Activated naive CD4-positive, alpha-beta T cell treated with anti-CD3 and anti-CD28 coated beads, Interleukin-2, amount 10 ng/mL, durations not matched to agents 7 days and 5 days (primary cell): ENCODE data around the gene EIF5B.

Experiments
- CTCF ChIA-PET: fragments of 350-600 bp; sonication (Branson Sonifier 250); formaldehyde crosslinking; loops from one replicate; lab custom pipeline; 2021; ENCODE audit warnings: antibody characterized with exemption; lab: Charles Lee
- DNase-seq: peaks from one replicate; pipeline ENCODE4 v3.0.0-alpha.2; 2020
- H3K27ac Mint-ChIP-seq: one replicate; pipeline ENCODE4 v1.8.0; 2021; ENCODE audit warnings: mild to moderate bottlenecking, moderate library complexity, mixed read lengths
- H3K27me3 Mint-ChIP-seq: one replicate; pipeline ENCODE4 v1.8.0; 2021; ENCODE audit warnings: mild to moderate bottlenecking, mixed read lengths
- H3K36me3 Mint-ChIP-seq: one replicate; pipeline ENCODE4 v1.8.0; 2021; ENCODE audit warnings: mixed read lengths
- H3K4me1 Mint-ChIP-seq: one replicate; pipeline ENCODE4 v1.8.0; 2021; ENCODE audit warnings: mixed read lengths
- H3K4me3 Mint-ChIP-seq: one replicate; pipeline ENCODE4 v1.8.0; 2021; ENCODE audit warnings: mild to moderate bottlenecking, moderate library complexity, mixed read lengths
- H3K9me3 Mint-ChIP-seq: one replicate; pipeline ENCODE4 v1.8.0; 2021; ENCODE audit warnings: mixed read lengths

The EIF5B gene

DNA sequence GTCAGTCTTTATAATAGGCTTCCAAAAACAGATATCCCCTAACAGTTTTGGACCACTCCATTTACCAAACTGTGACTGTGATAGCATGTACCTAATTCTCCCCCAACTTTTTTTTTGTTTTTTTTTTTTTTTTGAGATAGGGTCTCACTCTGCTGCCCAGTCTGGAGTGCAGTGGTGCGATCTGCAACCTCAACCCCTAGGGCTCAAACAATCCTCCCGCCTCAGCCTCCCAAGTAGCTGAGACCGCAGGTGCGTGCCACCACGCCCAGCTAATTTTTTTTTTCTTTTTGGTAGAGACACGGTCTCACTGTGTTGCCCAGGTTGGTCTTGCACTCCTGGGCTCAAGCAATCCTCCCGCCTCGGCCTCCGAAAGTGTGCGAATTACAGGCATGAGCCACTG, 99.7 kb downstream of the EIF5B start:
- no peak for DNase-seq
- H3K27me3 Mint-ChIP-seq, result no peaks in the 10 kb centered on the region
- H3K4me3 Mint-ChIP-seq, result no peak overlapping the region
- peaks cover 3% of the 10 kb centered on the region for H3K4me1 Mint-ChIP-seq
- H3K27ac Mint-ChIP-seq, result no peak overlapping the region
- H3K9me3 Mint-ChIP-seq, result no peaks in the 10 kb centered on the region
- CTCF ChIA-PET, result no interaction called here
- H3K36me3 Mint-ChIP-seq, result peaks cover 13% of the 10 kb centered on the region

- no peaks in the 10 kb centered on the region for H3K9me3 Mint-ChIP-seq
- H3K27ac Mint-ChIP-seq, result no peak overlapping the region
- peaks cover 3% of the 10 kb centered on the region for H3K4me1 Mint-ChIP-seq
- no peaks in the 10 kb centered on the region for H3K27me3 Mint-ChIP-seq
- peaks cover 13% of the 10 kb centered on the region for H3K36me3 Mint-ChIP-seq
- no peak overlapping the region for H3K4me3 Mint-ChIP-seq
- CTCF ChIA-PET, result no interaction called here
- DNase-seq, result no peak
These were observed 102.8 kb downstream of the EIF5B start for GRCh38 chr2:99439971-99440505.

- no peak overlapping the region for H3K27ac Mint-ChIP-seq
- no peak overlapping the region for H3K4me3 Mint-ChIP-seq
- no peak for DNase-seq
- CTCF ChIA-PET, result no interaction called here
- H3K36me3 Mint-ChIP-seq, result peaks cover 15% of the 10 kb centered on the region
- H3K9me3 Mint-ChIP-seq, result no peaks in the 10 kb centered on the region
- H3K27me3 Mint-ChIP-seq, result no peaks in the 10 kb centered on the region
- peaks cover 3% of the 10 kb centered on the region for H3K4me1 Mint-ChIP-seq
These were observed 105.6 kb downstream of the EIF5B start for GRCh38 chr2:99442837-99443236.

DNA sequence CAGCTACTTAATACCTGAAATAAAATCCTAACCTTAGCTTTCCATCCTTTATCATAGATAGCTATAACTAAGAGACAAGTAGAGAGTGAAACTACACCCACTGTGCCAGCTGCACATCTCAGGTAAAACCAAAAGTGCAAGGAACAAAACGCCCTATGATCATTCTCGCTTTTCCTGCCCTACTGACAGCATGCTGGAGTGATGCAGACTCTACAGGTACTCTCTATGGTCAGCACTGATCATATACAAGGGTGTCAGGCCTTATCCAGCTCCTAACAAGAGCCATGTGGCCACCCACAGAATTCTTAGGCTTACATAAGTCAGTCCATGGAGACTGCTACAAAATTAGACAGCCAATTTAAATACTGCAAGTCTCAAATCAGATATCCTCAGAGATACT, 107.0 kb downstream of the EIF5B start:
- Mint-ChIP-seq H3K4me3 (no peak overlapping the region), H3K27me3 (no peaks in the 10 kb centered on the region), H3K4me1 (peaks cover 3% of the 10 kb centered on the region), H3K36me3 (peaks cover 17% of the 10 kb centered on the region), H3K9me3 (no peaks in the 10 kb centered on the region), H3K27ac (no peak overlapping the region)
- DNase-seq, result no peak
- CTCF ChIA-PET, result no interaction called here

DNA sequence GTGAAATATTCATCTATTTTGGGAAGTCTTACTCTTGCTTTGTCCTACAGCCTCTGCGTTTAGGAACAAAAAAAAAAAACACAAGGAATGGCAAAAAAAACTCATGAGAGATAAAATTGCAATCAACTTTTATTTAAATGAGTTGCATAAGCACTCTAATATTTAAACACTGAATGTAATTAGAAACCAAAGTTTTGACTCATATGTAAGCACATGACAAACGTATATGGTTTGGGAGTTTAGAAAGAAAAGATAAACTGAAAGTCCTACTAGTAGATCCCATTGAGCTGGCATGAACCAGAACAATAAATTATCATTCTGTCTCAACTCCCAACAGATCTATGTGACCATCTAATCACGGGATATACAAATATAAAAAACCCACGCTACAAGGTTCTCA, 107.9 kb downstream of the EIF5B start:
- no peak overlapping the region for H3K4me3 Mint-ChIP-seq
- no peaks in the 10 kb centered on the region for H3K27me3 Mint-ChIP-seq
- CTCF ChIA-PET, result interaction anchor here (0.6 kb wide), 1 partner anchor 279 kb away, joined by 3 read pairs; no protein-coding TSS in a partner anchor
- DNase-seq, result no peak
- peaks cover 17% of the 10 kb centered on the region for H3K36me3 Mint-ChIP-seq
- peaks cover under 1% of the 10 kb centered on the region for H3K4me1 Mint-ChIP-seq
- no peak overlapping the region for H3K27ac Mint-ChIP-seq
- no peaks in the 10 kb centered on the region for H3K9me3 Mint-ChIP-seq

GRCh38 chr2:99448556-99448955, 111.4 kb downstream of the EIF5B start:
- CTCF ChIA-PET, result no interaction called here
- no peaks in the 10 kb centered on the region for H3K27me3 Mint-ChIP-seq
- H3K4me3 Mint-ChIP-seq, result no peak overlapping the region
- H3K4me1 Mint-ChIP-seq, result no peaks in the 10 kb centered on the region
- no peak overlapping the region for H3K27ac Mint-ChIP-seq
- H3K36me3 Mint-ChIP-seq, result peaks cover 25% of the 10 kb centered on the region
- no peaks in the 10 kb centered on the region for H3K9me3 Mint-ChIP-seq
- DNase-seq, result no peak

GRCh38 chr2:99450199-99450598, 113.0 kb downstream of the EIF5B start:
- Mint-ChIP-seq H3K36me3 (peaks cover 32% of the 10 kb centered on the region), H3K27ac (no peak overlapping the region), H3K27me3 (no peaks in the 10 kb centered on the region), H3K9me3 (no peaks in the 10 kb centered on the region), H3K4me1 (no peaks in the 10 kb centered on the region), H3K4me3 (no peak overlapping the region)
- DNase-seq, result no peak
- CTCF ChIA-PET, result no interaction called here
